ENCODE results near the gene PIGS.

The PIGS gene

GRCh38 chr17:28513476-28513875 is 57.8 kb downstream of the PIGS start:
- no peak for DNase-seq
- H3K9ac ChIP-seq (ENCODE audit: low read length), result no peak overlapping the region
- H2BK120ac ChIP-seq (ENCODE audit: low read depth, low read length), result no peak overlapping the region
- no peak overlapping the region for H4K5ac ChIP-seq (ENCODE audit: low read length)
- no peaks in the 10 kb centered on the region for H3K4me1 ChIP-seq (ENCODE audit: control insufficient read depth, low read depth, low read length)
- no peak overlapping the region for H4K8ac ChIP-seq (ENCODE audit: low read depth, low read length)
- H2AK5ac ChIP-seq (ENCODE audit: low read length), result no peak overlapping the region
- H3K27ac ChIP-seq (ENCODE audit: low read depth, low read length), result no peak overlapping the region
- H2BK5ac ChIP-seq (ENCODE audit: low read length), result no peak overlapping the region
- H3K56ac ChIP-seq (ENCODE audit: low read length), result no peak overlapping the region
- no peaks in the 10 kb centered on the region for H3K27me3 ChIP-seq (ENCODE audit: insufficient read depth, low read length, poor library complexity)
- no peak overlapping the region for H3K4me3 ChIP-seq (ENCODE audit: low read length)
- no peak overlapping the region for H3K23ac ChIP-seq (ENCODE audit: low read length)
- H3K36me3 ChIP-seq (ENCODE audit: control insufficient read depth, insufficient read depth, low read length), result no peaks in the 10 kb centered on the region
- H3K4me2 ChIP-seq (ENCODE audit: low read length), result no peak overlapping the region
- WGBS (ENCODE audit: extremely low coverage, insufficient coverage, low lambda C conversion rate), result no CpG with 5 or more reads among the region's 7 CpGs
- H3K79me2 ChIP-seq (ENCODE audit: control insufficient read depth, insufficient read depth, low read length), result no peaks in the 10 kb centered on the region
- no peak overlapping the region for H3K18ac ChIP-seq (ENCODE audit: low read length)
- H3K79me1 ChIP-seq (ENCODE audit: low read length), result no peaks in the 10 kb centered on the region
- no peak overlapping the region for H2BK15ac ChIP-seq (replicated peaks; ENCODE audit: low read depth)
- no peak overlapping the region for H3K4ac ChIP-seq (ENCODE audit: low read depth, low read length)

DNA sequence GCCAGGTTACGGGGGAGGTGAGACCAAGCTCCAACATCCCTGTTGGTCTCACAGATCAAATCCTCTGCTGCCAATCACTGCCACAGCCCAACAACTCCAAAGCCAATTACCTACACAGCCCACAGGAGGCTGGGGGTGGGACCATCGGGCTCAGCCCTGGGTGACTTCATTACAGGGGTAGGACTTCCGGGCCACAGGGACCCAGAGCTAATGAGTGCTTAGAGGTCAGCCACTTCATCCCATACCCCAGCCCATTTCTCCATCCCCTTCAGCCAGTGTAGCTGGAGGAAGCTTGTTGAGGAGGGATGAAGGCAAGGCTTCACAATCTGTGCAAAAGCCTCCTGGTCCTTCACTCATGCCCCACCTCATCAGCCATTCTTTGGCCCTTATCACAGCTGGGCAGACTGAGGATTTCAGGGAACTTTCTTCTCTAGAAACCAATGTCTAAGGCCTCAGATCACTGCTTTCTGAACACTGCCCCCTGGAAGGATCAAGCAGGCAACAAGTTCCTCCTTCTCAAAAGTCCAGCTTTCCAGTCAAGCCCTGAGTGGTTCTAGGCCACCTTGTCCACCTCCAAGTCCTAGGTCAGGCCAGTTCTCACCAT is 59.4 kb downstream of the PIGS start:
- Histone ChIP-seq H3K9ac (ENCODE audit: low read length) (no peak overlapping the region), H3K27me3 (ENCODE audit: insufficient read depth, low read length, poor library complexity) (no peaks in the 10 kb centered on the region), H2BK120ac (ENCODE audit: low read depth, low read length) (no peak overlapping the region), H2BK5ac (ENCODE audit: low read length) (no peak overlapping the region), H3K4me2 (ENCODE audit: low read length) (no peak overlapping the region), H3K79me2 (ENCODE audit: control insufficient read depth, insufficient read depth, low read length) (no peaks in the 10 kb centered on the region), H3K56ac (ENCODE audit: low read length) (no peak overlapping the region), H3K36me3 (ENCODE audit: control insufficient read depth, insufficient read depth, low read length) (no peaks in the 10 kb centered on the region), H4K8ac (ENCODE audit: low read depth, low read length) (no peak overlapping the region), H2BK15ac (replicated peaks; ENCODE audit: low read depth) (no peak overlapping the region), H2AK5ac (ENCODE audit: low read length) (no peak overlapping the region), H3K4me3 (ENCODE audit: low read length) (no peak overlapping the region), H3K18ac (ENCODE audit: low read length) (no peak overlapping the region), H3K23ac (ENCODE audit: low read length) (no peak overlapping the region), H3K27ac (ENCODE audit: low read depth, low read length) (no peak overlapping the region), H3K4me1 (ENCODE audit: control insufficient read depth, low read depth, low read length) (no peaks in the 10 kb centered on the region), H3K79me1 (ENCODE audit: low read length) (no peaks in the 10 kb centered on the region), H4K5ac (ENCODE audit: low read length) (no peak overlapping the region), H3K4ac (ENCODE audit: low read depth, low read length) (no peak overlapping the region)
- WGBS (ENCODE audit: extremely low coverage, insufficient coverage, low lambda C conversion rate), result no CpG with 5 or more reads among the region's 3 CpGs
- DNase-seq, result no peak

GRCh38 chr17:28509789-28510188 is 61.5 kb downstream of the PIGS start:
- H3K27ac ChIP-seq (ENCODE audit: low read depth, low read length), result no peak overlapping the region
- no peaks in the 10 kb centered on the region for H3K79me1 ChIP-seq (ENCODE audit: low read length)
- H3K4me1 ChIP-seq (ENCODE audit: control insufficient read depth, low read depth, low read length), result no peaks in the 10 kb centered on the region
- DNase-seq, result no peak
- no peaks in the 10 kb centered on the region for H3K79me2 ChIP-seq (ENCODE audit: control insufficient read depth, insufficient read depth, low read length)
- no peak overlapping the region for H3K9ac ChIP-seq (ENCODE audit: low read length)
- no peak overlapping the region for H4K5ac ChIP-seq (ENCODE audit: low read length)
- no peaks in the 10 kb centered on the region for H3K27me3 ChIP-seq (ENCODE audit: insufficient read depth, low read length, poor library complexity)
- H3K18ac ChIP-seq (ENCODE audit: low read length), result no peak overlapping the region
- no peak overlapping the region for H3K23ac ChIP-seq (ENCODE audit: low read length)
- no peak overlapping the region for H4K8ac ChIP-seq (ENCODE audit: low read depth, low read length)
- no CpG with 5 or more reads among the region's 7 CpGs for WGBS (ENCODE audit: extremely low coverage, insufficient coverage, low lambda C conversion rate)
- no peak overlapping the region for H3K56ac ChIP-seq (ENCODE audit: low read length)
- no peak overlapping the region for H3K4ac ChIP-seq (ENCODE audit: low read depth, low read length)
- H3K4me2 ChIP-seq (ENCODE audit: low read length), result no peak overlapping the region
- H3K4me3 ChIP-seq (ENCODE audit: low read length), result no peak overlapping the region
- H2BK120ac ChIP-seq (ENCODE audit: low read depth, low read length), result no peak overlapping the region
- no peak overlapping the region for H2BK5ac ChIP-seq (ENCODE audit: low read length)
- H2AK5ac ChIP-seq (ENCODE audit: low read length), result no peak overlapping the region
- no peak overlapping the region for H2BK15ac ChIP-seq (replicated peaks; ENCODE audit: low read depth)
- H3K36me3 ChIP-seq (ENCODE audit: control insufficient read depth, insufficient read depth, low read length), result no peaks in the 10 kb centered on the region

- Histone ChIP-seq H3K36me3 (ENCODE audit: control insufficient read depth, insufficient read depth, low read length) (no peaks in the 10 kb centered on the region), H2BK120ac (ENCODE audit: low read depth, low read length) (no peak overlapping the region), H2BK15ac (replicated peaks; ENCODE audit: low read depth) (no peak overlapping the region), H3K79me2 (ENCODE audit: control insufficient read depth, insufficient read depth, low read length) (no peaks in the 10 kb centered on the region), H3K56ac (ENCODE audit: low read length) (no peak overlapping the region), H2BK5ac (ENCODE audit: low read length) (no peak overlapping the region), H3K27ac (ENCODE audit: low read depth, low read length) (no peak overlapping the region), H3K4me3 (ENCODE audit: low read length) (no peak overlapping the region), H3K79me1 (ENCODE audit: low read length) (no peaks in the 10 kb centered on the region), H3K4me2 (ENCODE audit: low read length) (no peak overlapping the region), H3K27me3 (ENCODE audit: insufficient read depth, low read length, poor library complexity) (no peaks in the 10 kb centered on the region), H3K4ac (ENCODE audit: low read depth, low read length) (no peak overlapping the region), H3K9ac (ENCODE audit: low read length) (no peak overlapping the region), H3K4me1 (ENCODE audit: control insufficient read depth, low read depth, low read length) (no peaks in the 10 kb centered on the region), H4K8ac (ENCODE audit: low read depth, low read length) (no peak overlapping the region), H2AK5ac (ENCODE audit: low read length) (no peak overlapping the region), H4K5ac (ENCODE audit: low read length) (no peak overlapping the region), H3K23ac (ENCODE audit: low read length) (no peak overlapping the region), H3K18ac (ENCODE audit: low read length) (no peak overlapping the region)
- DNase-seq, result no peak
- no CpG with 5 or more reads among the region's 11 CpGs for WGBS (ENCODE audit: extremely low coverage, insufficient coverage, low lambda C conversion rate)
These were observed 63.1 kb downstream of the PIGS start for GRCh38 chr17:28508211-28508724.

- no peak overlapping the region for H3K4ac ChIP-seq (ENCODE audit: low read depth, low read length)
- no peaks in the 10 kb centered on the region for H3K36me3 ChIP-seq (ENCODE audit: control insufficient read depth, insufficient read depth, low read length)
- no peak overlapping the region for H4K8ac ChIP-seq (ENCODE audit: low read depth, low read length)
- no peak overlapping the region for H3K23ac ChIP-seq (ENCODE audit: low read length)
- H3K27me3 ChIP-seq (ENCODE audit: insufficient read depth, low read length, poor library complexity), result no peaks in the 10 kb centered on the region
- H3K79me1 ChIP-seq (ENCODE audit: low read length), result no peaks in the 10 kb centered on the region
- H3K9ac ChIP-seq (ENCODE audit: low read length), result peak overlapping the region; percentile 52
- H3K27ac ChIP-seq (ENCODE audit: low read depth, low read length), result no peak overlapping the region
- no peak overlapping the region for H2AK5ac ChIP-seq (ENCODE audit: low read length)
- H2BK15ac ChIP-seq (replicated peaks; ENCODE audit: low read depth), result no peak overlapping the region
- no peak overlapping the region for H4K5ac ChIP-seq (ENCODE audit: low read length)
- peak overlapping the region; percentile 21 for H3K4me2 ChIP-seq (ENCODE audit: low read length)
- peak overlapping the region; percentile 66 for H3K56ac ChIP-seq (ENCODE audit: low read length)
- H3K79me2 ChIP-seq (ENCODE audit: control insufficient read depth, insufficient read depth, low read length), result no peaks in the 10 kb centered on the region
- no peak overlapping the region for H3K18ac ChIP-seq (ENCODE audit: low read length)
- no peak overlapping the region for H2BK120ac ChIP-seq (ENCODE audit: low read depth, low read length)
- DNase-seq, result no peak
- no CpG with 5 or more reads among the region's 24 CpGs for WGBS (ENCODE audit: extremely low coverage, insufficient coverage, low lambda C conversion rate)
- H2BK5ac ChIP-seq (ENCODE audit: low read length), result no peak overlapping the region
- H3K4me3 ChIP-seq (ENCODE audit: low read length), result no peak overlapping the region
- no peaks in the 10 kb centered on the region for H3K4me1 ChIP-seq (ENCODE audit: control insufficient read depth, low read depth, low read length)
These were observed 63.6 kb downstream of the PIGS start for GRCh38 chr17:28507567-28508203.

All from mesendoderm (in vitro differentiated cells).